ENCODE data around the gene DMTF1.
"Not testable (repeated sequence)": the region's sequence is repeated elsewhere in the genome, so short reads cannot be mapped to it uniquely, and the experiment has no call there.

DMTF1 gene, protein sequence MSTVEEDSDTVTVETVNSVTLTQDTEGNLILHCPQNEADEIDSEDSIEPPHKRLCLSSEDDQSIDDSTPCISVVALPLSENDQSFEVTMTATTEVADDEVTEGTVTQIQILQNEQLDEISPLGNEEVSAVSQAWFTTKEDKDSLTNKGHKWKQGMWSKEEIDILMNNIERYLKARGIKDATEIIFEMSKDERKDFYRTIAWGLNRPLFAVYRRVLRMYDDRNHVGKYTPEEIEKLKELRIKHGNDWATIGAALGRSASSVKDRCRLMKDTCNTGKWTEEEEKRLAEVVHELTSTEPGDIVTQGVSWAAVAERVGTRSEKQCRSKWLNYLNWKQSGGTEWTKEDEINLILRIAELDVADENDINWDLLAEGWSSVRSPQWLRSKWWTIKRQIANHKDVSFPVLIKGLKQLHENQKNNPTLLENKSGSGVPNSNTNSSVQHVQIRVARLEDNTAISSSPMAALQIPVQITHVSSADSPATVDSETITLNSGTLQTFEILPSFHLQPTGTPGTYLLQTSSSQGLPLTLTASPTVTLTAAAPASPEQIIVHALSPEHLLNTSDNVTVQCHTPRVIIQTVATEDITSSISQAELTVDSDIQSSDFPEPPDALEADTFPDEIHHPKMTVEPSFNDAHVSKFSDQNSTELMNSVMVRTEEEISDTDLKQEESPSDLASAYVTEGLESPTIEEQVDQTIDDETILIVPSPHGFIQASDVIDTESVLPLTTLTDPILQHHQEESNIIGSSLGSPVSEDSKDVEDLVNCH

DNA sequence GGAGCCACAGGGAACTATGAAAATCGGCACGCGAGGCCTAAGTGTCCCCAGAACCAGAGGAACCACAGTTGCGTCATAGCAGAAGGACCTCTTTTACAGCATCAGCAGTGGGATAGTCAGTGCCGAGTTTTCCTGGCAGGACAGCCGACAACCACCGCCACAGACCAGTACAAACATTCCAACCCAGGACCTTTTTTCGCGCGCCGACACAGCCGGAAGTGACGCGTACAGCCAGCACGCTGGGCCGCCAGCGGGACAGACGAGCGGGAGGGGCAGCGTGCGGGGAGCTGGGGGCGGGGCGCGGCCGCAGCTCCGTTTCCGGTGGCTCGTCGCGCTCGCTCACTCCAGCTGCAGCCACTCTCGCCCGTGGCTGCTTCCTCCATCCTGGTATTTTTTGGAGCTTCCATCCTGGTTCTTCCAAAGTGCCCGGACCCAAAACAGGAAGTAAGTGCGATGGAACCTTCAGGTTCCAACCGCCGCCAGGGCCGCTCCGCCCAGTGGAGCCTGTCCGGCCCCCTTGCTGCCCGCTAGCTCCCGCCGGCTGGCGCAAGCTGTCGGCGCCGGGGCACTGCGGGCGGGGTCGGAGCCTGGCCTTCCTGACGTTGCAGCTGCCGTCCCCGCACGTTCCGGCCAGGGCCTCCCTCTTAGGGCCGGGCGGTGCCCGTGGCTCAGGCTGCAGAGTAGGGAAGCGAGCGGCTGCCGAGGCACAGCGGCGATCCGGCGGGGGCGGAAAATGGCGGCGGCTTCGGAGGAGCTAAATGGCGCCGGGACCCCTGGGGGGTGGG is at the start of gene DMTF1:
Gene DMTF1, plus strand, starts transcription at position 342 of the 785 bp plus-strand sequence. CDS start 12,489 bp downstream, outside the sequence.
- Histone ChIP-seq H3K4me3 (ENCODE audit: low read depth in 1 of 5, low read length in 5 of 5) (peak within 1 kb of the TSS; percentile 63 to 94 (median 88)), H3K9me3 (ENCODE audit: control insufficient read depth in 5 of 5, low read length in 5 of 5) (no peaks in the 10 kb centered on the region), H3K27me3 (ENCODE audit: control insufficient read depth in 5 of 5, insufficient read depth in 4 of 5, low read length in 5 of 5) (no peaks in the 10 kb centered on the region), H3K4me1 (ENCODE audit: control insufficient read depth in 5 of 5, insufficient read depth in 5 of 5, low read length in 5 of 5) (peaks cover 4 to 52% (median 43%) of the 10 kb centered on the region in 5 donors), H3K27ac (ENCODE audit: low read depth, low read length) (peak within 1 kb of the TSS; percentile 99), H3K36me3 (ENCODE audit: control insufficient read depth in 5 of 5, insufficient read depth in 5 of 5, low read length in 5 of 5) (no peaks in the 10 kb centered on the region), H3K9ac (ENCODE audit: low read length in 5 of 5) (peak within 1 kb of the TSS; percentile 70 to 94 (median 87))

DNA sequence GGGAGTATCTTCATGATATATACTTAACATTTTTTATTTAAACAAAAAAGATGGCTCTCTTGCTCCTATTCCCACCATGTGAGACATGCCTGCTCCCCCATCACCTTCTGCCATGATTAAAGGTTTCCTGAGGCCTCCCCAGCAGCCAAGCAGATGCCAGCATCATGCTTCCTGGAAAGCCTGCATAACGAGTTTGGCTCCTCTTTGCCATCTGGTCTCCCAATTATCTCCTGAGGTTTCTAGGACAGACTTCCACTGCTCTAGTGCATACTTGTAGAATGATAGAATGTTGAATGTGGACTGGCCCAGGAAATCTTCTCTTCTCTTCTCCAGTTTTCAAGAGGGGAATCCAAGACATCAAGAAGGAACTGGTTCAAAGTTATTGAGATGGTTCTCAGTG is 46.9 kb upstream of the DMTF1 start:
- no peaks in the 10 kb centered on the region for H3K9me3 ChIP-seq (ENCODE audit: control insufficient read depth in 5 of 5, low read length in 5 of 5)
- no peak overlapping the region for H3K4me3 ChIP-seq (ENCODE audit: low read depth in 1 of 5, low read length in 5 of 5)
- H3K27ac ChIP-seq (ENCODE audit: low read depth, low read length): no peak overlapping the region

DNA sequence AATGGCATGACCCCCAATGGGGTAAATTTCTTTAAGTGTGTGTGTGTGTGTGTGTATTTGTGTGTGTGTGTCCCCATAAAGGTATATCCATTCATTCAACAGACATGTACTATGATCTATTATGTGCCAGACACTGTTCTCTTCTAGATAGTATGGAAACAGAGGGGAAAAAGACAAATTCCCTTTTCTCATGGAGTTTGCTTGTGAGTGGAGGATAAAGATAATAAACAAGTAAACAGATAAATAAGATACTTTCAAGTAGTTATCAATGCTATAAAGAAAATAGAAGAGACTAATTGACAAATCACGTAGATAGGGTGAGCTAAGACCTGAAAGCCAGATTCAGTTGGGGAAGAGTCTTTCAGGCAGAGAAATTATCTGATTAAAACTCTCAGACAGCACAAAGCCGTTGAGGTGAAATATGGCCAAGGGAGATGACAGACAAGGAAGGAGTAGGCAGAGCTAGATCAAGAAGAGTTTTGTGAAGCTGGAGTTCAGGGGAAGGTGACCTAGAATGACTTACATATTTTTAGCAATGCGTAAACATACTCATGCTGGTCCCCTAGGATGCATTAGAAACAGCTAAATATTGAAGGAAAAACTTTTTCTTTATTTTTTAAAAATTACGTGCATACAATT is 45.2 kb upstream of the DMTF1 start:
- H3K9me3 ChIP-seq (ENCODE audit: control insufficient read depth in 5 of 5, low read length in 5 of 5): no peaks in the 10 kb centered on the region
- no peaks in the 10 kb centered on the region for H3K36me3 ChIP-seq (ENCODE audit: control insufficient read depth in 5 of 5, insufficient read depth in 5 of 5, low read length in 5 of 5)
- no peak overlapping the region for H3K4me3 ChIP-seq (ENCODE audit: low read depth in 1 of 5, low read length in 5 of 5)
- H3K4me1 ChIP-seq (ENCODE audit: control insufficient read depth in 5 of 5, insufficient read depth in 5 of 5, low read length in 5 of 5): peaks cover 0 to 5% (median 0%) of the 10 kb centered on the region in 5 donors
- no peak overlapping the region for H3K9ac ChIP-seq (ENCODE audit: low read length in 5 of 5)
- H3K27me3 ChIP-seq (ENCODE audit: control insufficient read depth in 5 of 5, insufficient read depth in 4 of 5, low read length in 5 of 5): no peaks in the 10 kb centered on the region
- no peak overlapping the region for H3K27ac ChIP-seq (ENCODE audit: low read depth, low read length)

More for the DNA sequence above, 46.9 kb upstream of the DMTF1 start:
- Histone ChIP-seq H3K9ac (ENCODE audit: low read length in 5 of 5) (no peak overlapping the region), H3K27me3 (ENCODE audit: control insufficient read depth in 5 of 5, insufficient read depth in 4 of 5, low read length in 5 of 5) (no peaks in the 10 kb centered on the region), H3K4me1 (ENCODE audit: control insufficient read depth in 5 of 5, insufficient read depth in 5 of 5, low read length in 5 of 5) (peaks cover 0 to 5% (median 0%) of the 10 kb centered on the region in 5 donors), H3K36me3 (ENCODE audit: control insufficient read depth in 5 of 5, insufficient read depth in 5 of 5, low read length in 5 of 5) (no peaks in the 10 kb centered on the region)

DNA sequence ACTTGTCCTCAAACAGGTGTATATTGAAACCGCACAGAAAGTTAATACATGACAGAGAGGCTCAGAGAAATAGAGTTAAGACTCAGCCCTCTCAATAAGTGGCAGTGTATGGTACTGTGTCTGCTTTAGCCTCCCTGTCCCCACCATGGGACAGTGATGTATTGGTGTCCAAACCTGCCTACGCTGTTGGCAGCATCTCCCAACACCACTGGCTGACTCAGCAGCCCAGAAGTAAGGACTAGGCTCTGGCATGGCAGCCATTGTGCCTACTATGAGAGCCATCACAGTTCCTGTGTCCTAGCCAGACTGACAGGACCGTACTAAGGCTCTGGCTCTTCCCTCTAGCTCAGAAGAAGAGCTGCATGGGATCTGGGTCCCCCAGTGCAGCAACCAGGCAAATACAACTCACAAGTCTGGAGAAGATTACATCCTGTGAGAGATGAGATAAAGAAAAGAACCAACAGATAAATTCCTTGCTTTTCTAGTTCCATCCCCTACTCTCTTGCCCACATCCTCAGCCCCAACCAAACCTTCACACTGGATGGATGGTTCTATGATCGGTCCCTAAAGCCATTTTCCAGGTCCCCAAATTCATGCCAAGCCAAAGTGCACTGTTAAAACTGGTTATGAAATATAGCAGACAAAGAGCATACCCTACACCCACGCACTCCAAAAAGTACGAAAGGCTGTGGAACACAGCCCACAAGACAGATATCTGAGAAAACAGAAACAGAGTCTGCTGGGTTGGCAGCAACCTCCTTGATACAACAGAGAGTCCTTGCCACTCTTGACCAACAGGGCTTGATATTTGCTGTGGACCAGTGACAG is 44.1 kb upstream of the DMTF1 start:
- Histone ChIP-seq H3K4me1 (ENCODE audit: control insufficient read depth in 5 of 5, insufficient read depth in 5 of 5, low read length in 5 of 5) (peaks cover 0 to 5% (median 0%) of the 10 kb centered on the region in 5 donors), H3K36me3 (ENCODE audit: control insufficient read depth in 5 of 5, insufficient read depth in 5 of 5, low read length in 5 of 5) (no peaks in the 10 kb centered on the region), H3K27ac (ENCODE audit: low read depth, low read length) (no peak overlapping the region), H3K4me3 (ENCODE audit: low read depth in 1 of 5, low read length in 5 of 5) (no peak overlapping the region), H3K9ac (ENCODE audit: low read length in 5 of 5) (no peak overlapping the region), H3K27me3 (ENCODE audit: control insufficient read depth in 5 of 5, insufficient read depth in 4 of 5, low read length in 5 of 5) (no peaks in the 10 kb centered on the region), H3K9me3 (ENCODE audit: control insufficient read depth in 5 of 5, low read length in 5 of 5) (peaks cover 0 to 5% (median 0%) of the 10 kb centered on the region in 5 donors)

DNA sequence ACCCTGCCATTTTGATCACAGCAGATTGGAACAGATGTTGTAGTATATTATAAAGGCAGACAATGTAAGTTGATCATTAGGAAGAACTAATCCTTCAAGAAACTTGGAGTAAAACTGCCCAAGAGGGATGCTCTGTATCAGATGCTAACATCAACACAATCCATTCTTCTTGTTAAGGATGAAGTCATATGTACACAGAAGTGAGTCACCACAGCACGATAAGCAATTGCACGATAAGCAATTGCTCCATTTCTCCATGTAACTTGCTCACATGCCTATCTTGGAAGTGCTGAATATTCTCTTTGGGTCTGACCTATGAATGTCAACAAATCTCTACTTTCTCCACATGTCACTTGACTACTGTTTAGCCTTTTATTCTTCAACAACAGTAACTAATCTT is 41.5 kb upstream of the DMTF1 start:
- Histone ChIP-seq H3K27me3 (ENCODE audit: control insufficient read depth in 5 of 5, insufficient read depth in 4 of 5, low read length in 5 of 5) (no peaks in the 10 kb centered on the region), H3K36me3 (ENCODE audit: control insufficient read depth in 5 of 5, insufficient read depth in 5 of 5, low read length in 5 of 5) (no peaks in the 10 kb centered on the region), H3K4me3 (ENCODE audit: low read depth in 1 of 5, low read length in 5 of 5) (no peak overlapping the region), H3K9ac (ENCODE audit: low read length in 5 of 5) (no peak overlapping the region), H3K4me1 (ENCODE audit: control insufficient read depth in 5 of 5, insufficient read depth in 5 of 5, low read length in 5 of 5) (peaks cover 0 to 3% (median 0%) of the 10 kb centered on the region in 5 donors), H3K27ac (ENCODE audit: low read depth, low read length) (no peak overlapping the region), H3K9me3 (ENCODE audit: control insufficient read depth in 5 of 5, low read length in 5 of 5) (peaks cover 0 to 5% (median 0%) of the 10 kb centered on the region in 5 donors)

DNA sequence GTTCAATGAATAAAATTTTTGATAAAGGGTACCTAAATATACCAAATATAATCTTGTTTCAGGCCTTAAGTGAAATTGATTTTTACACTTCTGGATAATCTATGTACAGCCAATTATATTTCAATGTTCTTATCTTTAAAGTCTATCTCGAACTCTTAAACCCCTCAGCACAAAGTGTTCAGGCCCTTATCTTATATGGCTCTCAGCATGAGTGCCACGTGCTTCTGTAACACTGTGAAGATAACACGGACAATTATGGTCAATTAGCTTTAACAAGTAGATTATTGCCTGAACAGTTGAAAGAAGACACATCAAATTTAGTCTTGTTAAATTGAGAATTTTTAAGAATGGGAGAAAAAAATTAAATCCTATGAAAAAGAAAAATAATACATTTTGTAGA is 40.4 kb upstream of the DMTF1 start:
- Histone ChIP-seq H3K27me3 (ENCODE audit: control insufficient read depth in 5 of 5, insufficient read depth in 4 of 5, low read length in 5 of 5) (no peaks in the 10 kb centered on the region), H3K9ac (ENCODE audit: low read length in 5 of 5) (no peak overlapping the region), H3K36me3 (ENCODE audit: control insufficient read depth in 5 of 5, insufficient read depth in 5 of 5, low read length in 5 of 5) (no peaks in the 10 kb centered on the region), H3K4me1 (ENCODE audit: control insufficient read depth in 5 of 5, insufficient read depth in 5 of 5, low read length in 5 of 5) (no peaks in the 10 kb centered on the region), H3K4me3 (ENCODE audit: low read depth in 1 of 5, low read length in 5 of 5) (no peak overlapping the region), H3K27ac (ENCODE audit: low read depth, low read length) (no peak overlapping the region), H3K9me3 (ENCODE audit: control insufficient read depth in 5 of 5, low read length in 5 of 5) (peaks cover 0 to 5% (median 0%) of the 10 kb centered on the region in 5 donors)

DNA sequence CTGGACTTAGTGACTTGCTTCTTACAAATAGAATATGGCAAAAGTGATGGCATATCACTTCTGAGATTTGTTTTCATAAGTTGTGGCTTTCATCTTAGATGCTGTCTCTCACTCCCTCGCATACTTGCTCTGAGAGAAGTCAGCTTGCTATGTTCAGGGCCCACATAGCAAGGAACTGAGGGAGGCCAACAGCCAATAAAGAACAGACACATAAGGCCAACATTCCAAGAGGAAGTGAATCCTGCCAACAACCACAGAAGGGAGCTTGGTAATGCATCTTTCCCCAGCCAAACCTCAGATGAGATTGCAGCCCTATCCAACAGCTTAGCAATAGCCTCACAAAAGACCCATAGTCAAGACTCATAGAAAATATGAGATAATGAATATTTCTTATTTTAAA is 39.2 kb upstream of the DMTF1 start:
- H3K27ac ChIP-seq (ENCODE audit: low read depth, low read length): no peak overlapping the region
- H3K4me3 ChIP-seq (ENCODE audit: low read depth in 1 of 5, low read length in 5 of 5): no peak overlapping the region
- H3K9ac ChIP-seq (ENCODE audit: low read length in 5 of 5): no peak overlapping the region
- peaks cover 0 to 5% (median 0%) of the 10 kb centered on the region in 5 donors for H3K9me3 ChIP-seq (ENCODE audit: control insufficient read depth in 5 of 5, low read length in 5 of 5)
- H3K36me3 ChIP-seq (ENCODE audit: control insufficient read depth in 5 of 5, insufficient read depth in 5 of 5, low read length in 5 of 5): no peaks in the 10 kb centered on the region
- no peaks in the 10 kb centered on the region for H3K4me1 ChIP-seq (ENCODE audit: control insufficient read depth in 5 of 5, insufficient read depth in 5 of 5, low read length in 5 of 5)
- H3K27me3 ChIP-seq (ENCODE audit: control insufficient read depth in 5 of 5, insufficient read depth in 4 of 5, low read length in 5 of 5): no peaks in the 10 kb centered on the region

DNA sequence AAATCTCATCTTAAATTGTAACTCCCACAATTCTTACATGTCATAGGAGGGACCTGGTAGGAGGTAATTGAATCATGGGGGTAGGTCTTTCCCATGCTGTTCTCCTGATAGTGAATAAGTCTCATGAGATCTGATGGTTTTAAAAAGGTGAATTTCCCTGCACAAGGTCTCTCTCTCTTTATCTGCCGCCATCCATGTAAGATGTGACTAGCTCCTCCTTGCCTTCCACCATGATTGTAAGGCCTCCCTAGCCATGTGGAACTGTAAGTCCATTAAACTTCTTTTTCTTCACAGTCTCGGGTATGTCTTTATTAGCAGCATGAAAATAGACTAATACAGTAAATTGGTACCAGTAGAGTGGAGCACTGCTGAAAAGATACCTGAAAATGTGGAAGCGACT is 38.3 kb upstream of the DMTF1 start:
- not testable (repeated sequence) for H3K27ac ChIP-seq (ENCODE audit: low read depth, low read length); H3K9ac ChIP-seq (ENCODE audit: low read length in 5 of 5)

DNA sequence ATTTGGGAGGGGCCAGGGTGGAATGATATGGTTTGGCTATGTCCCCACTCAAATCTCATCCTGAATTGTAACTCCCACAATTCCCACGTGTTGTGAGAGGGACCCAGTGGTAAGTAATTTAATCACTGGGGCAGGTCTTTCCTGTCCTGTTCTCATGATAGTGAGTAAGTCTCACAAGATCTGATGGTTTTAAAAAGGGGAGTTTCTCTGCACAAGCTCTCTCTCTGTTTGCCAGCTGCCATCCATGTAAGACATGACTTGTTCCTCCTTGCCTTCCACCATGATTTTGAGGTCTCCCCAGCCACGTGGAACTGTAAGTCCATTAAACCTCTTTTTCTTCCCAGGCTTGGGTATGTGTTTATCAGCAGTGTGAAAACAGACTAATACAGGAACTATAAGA is 36.5 kb upstream of the DMTF1 start:
- H3K9me3 ChIP-seq (ENCODE audit: control insufficient read depth in 5 of 5, low read length in 5 of 5); H3K4me1 ChIP-seq (ENCODE audit: control insufficient read depth in 5 of 5, insufficient read depth in 5 of 5, low read length in 5 of 5); H3K36me3 ChIP-seq (ENCODE audit: control insufficient read depth in 5 of 5, insufficient read depth in 5 of 5, low read length in 5 of 5); H3K9ac ChIP-seq (ENCODE audit: low read length in 5 of 5); H3K27ac ChIP-seq (ENCODE audit: low read depth, low read length); H3K4me3 ChIP-seq (ENCODE audit: low read depth in 1 of 5, low read length in 5 of 5); H3K27me3 ChIP-seq (ENCODE audit: control insufficient read depth in 5 of 5, insufficient read depth in 4 of 5, low read length in 5 of 5): not testable (repeated sequence)

More for the DNA sequence above, 38.3 kb upstream of the DMTF1 start:
- not testable (repeated sequence) for H3K4me3 ChIP-seq (ENCODE audit: low read depth in 1 of 5, low read length in 5 of 5); H3K9me3 ChIP-seq (ENCODE audit: control insufficient read depth in 5 of 5, low read length in 5 of 5); H3K36me3 ChIP-seq (ENCODE audit: control insufficient read depth in 5 of 5, insufficient read depth in 5 of 5, low read length in 5 of 5); H3K27me3 ChIP-seq (ENCODE audit: control insufficient read depth in 5 of 5, insufficient read depth in 4 of 5, low read length in 5 of 5); H3K4me1 ChIP-seq (ENCODE audit: control insufficient read depth in 5 of 5, insufficient read depth in 5 of 5, low read length in 5 of 5)
